ENCODE data around the gene CYB561D1. TPM values are rescaled to one million over a fixed set of nuclear protein-coding genes. Genes with fewer than 3 reads are reported as not detected.

The CYB561D1 gene
- total RNA-seq, 1 donor from 2014 or later, result 10.8 TPM

DNA sequence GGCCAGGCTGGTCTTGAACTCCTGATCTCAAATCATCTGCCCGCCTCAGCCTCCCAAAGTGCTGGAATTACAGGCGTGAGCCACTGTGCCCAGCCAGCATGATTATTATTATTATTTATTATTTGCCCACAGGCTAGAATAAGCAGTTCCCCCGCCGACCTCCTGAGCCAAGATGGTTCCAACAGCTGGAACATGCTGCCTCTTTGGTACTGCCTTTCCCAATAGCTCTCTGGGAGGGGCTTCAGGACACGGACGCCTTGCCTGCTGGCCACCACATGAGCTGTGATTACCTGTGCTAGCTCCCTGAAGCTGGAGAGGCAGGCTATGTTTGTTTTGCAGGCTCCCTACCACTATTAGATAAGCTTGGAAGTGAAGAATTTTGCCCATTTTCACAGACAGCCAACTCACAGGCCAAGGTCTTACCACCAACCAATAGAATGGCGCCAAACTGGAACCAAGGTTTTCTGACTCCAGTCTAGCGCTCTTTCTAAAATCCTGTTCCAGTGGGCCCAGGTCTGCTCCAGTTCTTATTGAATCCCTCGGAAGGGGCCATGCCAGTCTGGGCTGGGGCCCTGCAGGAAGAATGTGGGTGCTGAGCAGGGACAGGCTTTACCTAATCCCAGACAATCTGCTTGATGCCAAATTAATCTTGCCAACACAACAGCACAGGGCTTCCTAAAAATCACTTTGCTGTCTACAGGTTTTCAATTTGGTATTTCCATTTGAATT lies 43.7 kb downstream of the CYB561D1 start:
- Mint-ChIP-seq H3K27ac (ENCODE audit: unreplicated experiment) (no peak overlapping the region), H3K4me1 (ENCODE audit: low read depth) (peaks cover 3% of the 10 kb centered on the region), H3K9me3 (ENCODE audit: low read depth) (no peaks in the 10 kb centered on the region), H3K36me3 (ENCODE audit: low read depth) (no peaks in the 10 kb centered on the region), H3K27me3 (ENCODE audit: low read depth) (peaks cover 3% of the 10 kb centered on the region), H3K4me3 (ENCODE audit: unreplicated experiment) (no peak overlapping the region)
- TF ChIP-seq, protein P1, sequence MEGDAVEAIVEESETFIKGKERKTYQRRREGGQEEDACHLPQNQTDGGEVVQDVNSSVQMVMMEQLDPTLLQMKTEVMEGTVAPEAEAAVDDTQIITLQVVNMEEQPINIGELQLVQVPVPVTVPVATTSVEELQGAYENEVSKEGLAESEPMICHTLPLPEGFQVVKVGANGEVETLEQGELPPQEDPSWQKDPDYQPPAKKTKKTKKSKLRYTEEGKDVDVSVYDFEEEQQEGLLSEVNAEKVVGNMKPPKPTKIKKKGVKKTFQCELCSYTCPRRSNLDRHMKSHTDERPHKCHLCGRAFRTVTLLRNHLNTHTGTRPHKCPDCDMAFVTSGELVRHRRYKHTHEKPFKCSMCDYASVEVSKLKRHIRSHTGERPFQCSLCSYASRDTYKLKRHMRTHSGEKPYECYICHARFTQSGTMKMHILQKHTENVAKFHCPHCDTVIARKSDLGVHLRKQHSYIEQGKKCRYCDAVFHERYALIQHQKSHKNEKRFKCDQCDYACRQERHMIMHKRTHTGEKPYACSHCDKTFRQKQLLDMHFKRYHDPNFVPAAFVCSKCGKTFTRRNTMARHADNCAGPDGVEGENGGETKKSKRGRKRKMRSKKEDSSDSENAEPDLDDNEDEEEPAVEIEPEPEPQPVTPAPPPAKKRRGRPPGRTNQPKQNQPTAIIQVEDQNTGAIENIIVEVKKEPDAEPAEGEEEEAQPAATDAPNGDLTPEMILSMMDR (IDR thresholded peaks at IDR 0.05), result no peak
- no peak for DNase-seq (ENCODE audit: low spot score)

DNA sequence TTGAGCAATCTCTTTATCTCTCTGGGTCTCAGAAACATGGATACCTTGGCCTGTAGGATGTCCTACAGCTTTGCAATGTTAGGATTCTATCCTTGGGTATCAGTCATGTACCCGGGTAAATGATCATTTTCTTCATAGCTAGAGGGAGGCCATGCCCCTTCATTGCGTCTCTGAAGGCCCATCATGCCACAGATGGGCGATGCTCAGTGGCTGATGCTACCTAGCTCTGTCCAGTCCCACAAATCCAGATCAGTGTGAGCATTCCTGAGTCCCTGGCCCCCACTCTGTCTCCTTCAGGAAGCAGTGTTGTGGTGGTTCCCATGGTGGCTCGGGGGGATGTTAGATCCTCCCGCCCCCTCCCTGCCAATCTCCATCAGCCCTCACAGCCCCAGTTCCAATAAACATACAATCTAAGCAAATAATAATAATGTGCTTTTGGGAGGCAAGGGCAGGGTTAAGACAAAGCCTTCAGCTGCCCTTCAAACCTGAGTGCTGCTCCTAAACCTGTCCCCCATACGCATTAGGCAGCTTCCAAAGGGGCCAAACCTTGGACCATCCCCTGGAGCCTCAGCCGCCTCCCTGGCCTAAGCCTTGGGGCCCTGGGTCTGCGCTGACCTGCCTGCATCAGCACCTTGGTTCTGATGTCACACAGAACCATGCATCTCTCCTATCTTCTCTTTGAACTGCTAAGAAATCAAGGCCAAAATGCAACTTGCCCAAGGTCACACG lies 45.1 kb downstream of the CYB561D1 start:
- Mint-ChIP-seq H3K36me3 (ENCODE audit: low read depth) (no peaks in the 10 kb centered on the region), H3K27ac (ENCODE audit: unreplicated experiment) (no peak overlapping the region)

GRCh38 chr1:109539676-109540075 lies 45.8 kb downstream of the CYB561D1 start, which contains the start of gene GPR61:
Gene GPR61 (plus strand): TSS chr1:109539872. CDS start chr1:109543023, 3,151 bp downstream.
- H3K9me3 Mint-ChIP-seq (ENCODE audit: low read depth), result no peaks in the 10 kb centered on the region
- no peak within 1 kb of the TSS for H3K27ac Mint-ChIP-seq (ENCODE audit: unreplicated experiment)

More for the DNA sequence above, 45.1 kb downstream of the CYB561D1 start:
- H3K9me3 Mint-ChIP-seq (ENCODE audit: low read depth), result no peaks in the 10 kb centered on the region
- H3K4me1 Mint-ChIP-seq (ENCODE audit: low read depth), result no peaks in the 10 kb centered on the region
- no peak for DNase-seq (ENCODE audit: low spot score)
- no peak overlapping the region for H3K4me3 Mint-ChIP-seq (ENCODE audit: unreplicated experiment)
- H3K27me3 Mint-ChIP-seq (ENCODE audit: low read depth), result peaks cover 3% of the 10 kb centered on the region
- TF ChIP-seq, protein P1 (IDR thresholded peaks at IDR 0.05), result no peak

DNA sequence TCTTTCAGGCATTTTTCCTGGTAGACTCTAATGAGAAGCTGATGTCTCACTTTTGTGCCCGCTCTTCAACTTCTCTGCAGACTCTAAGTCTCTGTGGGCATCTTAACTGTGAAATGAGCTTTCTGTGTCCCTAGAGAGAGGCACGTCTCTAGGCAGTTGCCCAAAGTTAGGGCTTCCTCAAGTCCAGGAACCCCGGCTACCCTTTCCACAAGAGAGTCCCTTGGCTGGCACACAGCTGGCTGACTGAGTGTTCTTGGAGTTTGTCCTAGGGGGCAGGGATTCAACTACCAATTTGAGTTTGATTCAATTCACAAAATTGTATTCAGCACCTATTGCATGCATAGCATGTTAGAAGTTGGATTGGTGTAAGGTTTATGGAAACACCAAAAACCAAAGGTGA lies 47.2 kb downstream of the CYB561D1 start:
- Mint-ChIP-seq H3K27me3 (ENCODE audit: low read depth) (peaks cover 6% of the 10 kb centered on the region), H3K4me1 (ENCODE audit: low read depth) (no peaks in the 10 kb centered on the region), H3K9me3 (ENCODE audit: low read depth) (no peaks in the 10 kb centered on the region), H3K36me3 (ENCODE audit: low read depth) (no peaks in the 10 kb centered on the region), H3K4me3 (ENCODE audit: unreplicated experiment) (no peak overlapping the region), H3K27ac (ENCODE audit: unreplicated experiment) (no peak overlapping the region)
- TF ChIP-seq, protein P1 (IDR thresholded peaks at IDR 0.05), result no peak
- no peak for DNase-seq (ENCODE audit: low spot score)

More at GRCh38 chr1:109539676-109540075, 45.8 kb downstream of the CYB561D1 start, which contains the start of gene GPR61:
- Mint-ChIP-seq H3K4me1 (ENCODE audit: low read depth) (no peaks in the 10 kb centered on the region), H3K36me3 (ENCODE audit: low read depth) (no peaks in the 10 kb centered on the region), H3K4me3 (ENCODE audit: unreplicated experiment) (no peak within 1 kb of the TSS), H3K27me3 (ENCODE audit: low read depth) (peaks cover 6% of the 10 kb centered on the region)
- DNase-seq (ENCODE audit: low spot score), result no peak
- TF ChIP-seq, protein P1 (IDR thresholded peaks at IDR 0.05), result no peak

DNA sequence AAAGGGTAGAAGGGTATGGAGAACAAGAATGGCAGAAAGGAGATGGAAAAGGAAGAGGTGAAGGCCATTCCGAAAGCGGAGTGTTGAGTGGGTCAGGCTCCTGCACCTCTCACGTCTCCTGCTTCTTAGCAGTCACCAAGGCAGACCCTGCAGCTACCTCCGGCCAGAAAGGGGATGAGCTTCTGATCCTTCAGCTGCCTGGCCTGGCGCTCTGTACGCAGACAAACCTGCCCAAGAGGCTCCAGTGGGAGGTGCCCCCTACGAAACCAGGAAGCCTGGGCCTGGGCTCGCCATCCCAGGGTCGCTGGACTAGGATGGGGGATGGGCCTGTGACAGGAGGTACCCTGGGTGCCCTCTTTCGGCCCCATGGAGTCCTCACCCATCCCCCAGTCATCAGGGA lies 48.8 kb downstream of the CYB561D1 start:
- H3K9me3 Mint-ChIP-seq (ENCODE audit: low read depth), result no peaks in the 10 kb centered on the region
- H3K4me3 Mint-ChIP-seq (ENCODE audit: unreplicated experiment), result no peak overlapping the region
- DNase-seq (ENCODE audit: low spot score), result no peak
- H3K27me3 Mint-ChIP-seq (ENCODE audit: low read depth), result peaks cover 6% of the 10 kb centered on the region
- H3K36me3 Mint-ChIP-seq (ENCODE audit: low read depth), result no peaks in the 10 kb centered on the region
- H3K27ac Mint-ChIP-seq (ENCODE audit: unreplicated experiment), result no peak overlapping the region
- TF ChIP-seq, protein P1 (IDR thresholded peaks at IDR 0.05), result no peak
- peaks cover 15% of the 10 kb centered on the region for H3K4me1 Mint-ChIP-seq (ENCODE audit: low read depth)
